EL (cell line): Measurements from ENCODE around the gene ST6GALNAC4.
A peak's percentile ranks its signal among the peaks of the same experiment; 100 is the strongest.

Source experiments
- DNase-seq: peaks from one replicate; pipeline ENCODE4 v3.0.0-alpha.2; 2016

The ST6GALNAC4 gene, protein sequence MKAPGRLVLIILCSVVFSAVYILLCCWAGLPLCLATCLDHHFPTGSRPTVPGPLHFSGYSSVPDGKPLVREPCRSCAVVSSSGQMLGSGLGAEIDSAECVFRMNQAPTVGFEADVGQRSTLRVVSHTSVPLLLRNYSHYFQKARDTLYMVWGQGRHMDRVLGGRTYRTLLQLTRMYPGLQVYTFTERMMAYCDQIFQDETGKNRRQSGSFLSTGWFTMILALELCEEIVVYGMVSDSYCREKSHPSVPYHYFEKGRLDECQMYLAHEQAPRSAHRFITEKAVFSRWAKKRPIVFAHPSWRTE

DNA sequence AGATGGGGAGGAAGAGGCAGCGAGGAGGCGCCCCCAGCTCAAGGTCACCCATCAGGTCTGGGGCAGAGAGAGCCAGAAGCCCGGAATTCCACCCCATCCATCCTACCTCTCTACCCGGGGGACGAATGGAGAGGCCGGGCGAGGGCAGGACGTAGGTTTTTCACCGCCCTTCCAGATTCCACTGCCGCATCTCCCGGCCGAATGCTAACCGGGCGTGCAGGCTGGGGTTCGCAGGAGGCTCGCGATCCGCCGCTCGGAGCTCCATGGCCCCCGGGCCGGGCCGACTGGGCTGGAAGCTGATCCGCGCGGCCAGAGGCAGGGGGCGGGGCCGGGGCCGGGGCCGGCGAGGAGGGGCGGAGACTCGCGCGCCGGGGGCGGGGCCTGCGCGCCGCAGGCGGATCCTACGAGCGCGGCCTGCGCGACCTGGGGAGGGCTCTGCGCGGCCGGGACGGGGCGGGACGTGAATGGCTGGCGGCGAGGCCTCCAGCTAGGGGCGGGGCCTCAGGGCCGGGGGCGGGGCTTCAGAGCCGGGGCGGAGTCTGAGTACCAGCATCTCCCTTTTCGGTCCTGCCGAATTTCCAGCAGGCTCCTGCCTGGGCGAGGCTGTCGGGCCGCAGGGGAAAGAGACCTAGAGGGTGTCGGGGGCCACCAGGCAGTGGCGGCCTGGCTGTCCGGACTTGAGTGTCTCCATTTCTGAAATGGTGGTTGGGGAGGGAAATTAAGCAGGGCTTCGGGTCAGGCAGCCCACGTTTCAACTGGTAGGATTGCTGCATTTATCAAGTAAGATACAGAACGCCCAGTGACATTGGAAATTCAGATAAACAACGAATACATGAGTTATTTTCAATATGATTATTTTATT lies at the start of gene ST6GALNAC4:
Gene ST6GALNAC4 (minus strand): TSS at position 322 of the 862 bp plus-strand sequence. CDS start 622 bp downstream, outside the sequence.
- DNase-seq: peak; percentile 91

DNA sequence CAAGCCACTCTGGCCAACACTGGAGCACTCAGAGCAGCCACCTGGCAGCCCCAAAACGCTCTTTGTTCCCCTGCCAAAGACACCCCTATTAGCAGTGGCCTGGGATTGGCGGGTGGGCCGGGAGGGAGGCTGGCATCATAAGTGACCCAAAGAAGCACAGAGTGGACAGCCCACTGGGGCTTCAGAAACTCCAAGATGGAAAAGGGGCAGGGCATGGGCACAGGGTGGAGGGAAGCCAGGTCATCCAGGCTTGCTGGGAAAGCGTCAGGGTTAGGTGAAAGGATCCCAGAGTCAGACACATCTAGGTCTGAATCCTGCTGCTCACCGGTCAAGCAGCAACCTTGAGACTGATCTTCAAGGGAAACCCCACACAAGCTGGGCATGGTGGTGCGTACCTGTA lies 49.1 kb upstream of the ST6GALNAC4 start:
- no peak for DNase-seq

DNA sequence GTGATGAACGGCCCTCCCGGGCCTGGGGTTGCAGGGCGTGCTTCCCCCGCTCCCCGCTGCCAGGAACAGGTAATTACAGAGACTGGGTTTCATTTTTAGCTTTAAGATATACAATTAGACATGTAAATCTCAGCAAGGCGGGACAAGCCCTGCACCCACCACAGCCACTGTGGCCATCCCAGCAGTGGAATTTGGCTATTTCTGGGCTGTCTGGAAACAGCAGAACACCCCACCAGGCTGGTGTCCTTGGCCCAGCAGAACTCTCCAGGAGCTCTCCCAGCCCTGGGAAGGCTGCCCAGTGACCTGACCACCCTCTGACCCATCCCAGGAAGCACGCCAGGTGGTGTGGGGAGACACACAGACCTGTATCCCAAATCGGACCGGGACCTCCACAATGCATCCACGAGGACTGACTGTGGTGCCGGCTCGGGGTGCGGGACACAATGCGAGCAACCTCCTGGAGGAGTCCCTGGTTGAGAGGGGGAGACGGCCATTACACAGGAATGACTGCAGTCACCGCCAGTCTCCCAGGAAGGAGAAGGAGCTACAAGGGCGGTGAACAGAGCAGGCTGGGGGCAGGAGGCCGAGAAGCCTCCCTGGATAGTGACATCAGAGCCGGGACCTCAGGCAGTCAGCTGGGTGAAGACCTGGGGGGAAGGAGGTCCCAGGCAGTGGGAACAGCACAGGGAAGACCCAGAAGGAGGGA lies 46.7 kb upstream of the ST6GALNAC4 start:
- no peak for DNase-seq

DNA sequence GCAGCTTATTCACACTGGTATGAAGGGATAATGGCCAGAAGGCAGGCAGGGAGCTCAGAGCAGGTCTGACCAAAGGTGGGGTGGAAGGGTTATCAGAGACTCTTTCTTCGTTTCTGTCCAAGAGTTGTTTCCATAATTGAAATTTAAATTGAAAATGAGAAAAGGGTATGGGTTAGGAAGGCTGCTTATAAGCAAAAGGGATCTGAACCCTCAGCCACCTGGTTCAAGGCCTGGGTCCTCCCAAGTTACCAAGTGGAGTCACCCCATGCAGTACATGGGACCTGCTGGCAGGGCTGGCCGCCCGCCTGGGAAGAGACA lies 46.2 kb upstream of the ST6GALNAC4 start:
- DNase-seq: no peak

DNA sequence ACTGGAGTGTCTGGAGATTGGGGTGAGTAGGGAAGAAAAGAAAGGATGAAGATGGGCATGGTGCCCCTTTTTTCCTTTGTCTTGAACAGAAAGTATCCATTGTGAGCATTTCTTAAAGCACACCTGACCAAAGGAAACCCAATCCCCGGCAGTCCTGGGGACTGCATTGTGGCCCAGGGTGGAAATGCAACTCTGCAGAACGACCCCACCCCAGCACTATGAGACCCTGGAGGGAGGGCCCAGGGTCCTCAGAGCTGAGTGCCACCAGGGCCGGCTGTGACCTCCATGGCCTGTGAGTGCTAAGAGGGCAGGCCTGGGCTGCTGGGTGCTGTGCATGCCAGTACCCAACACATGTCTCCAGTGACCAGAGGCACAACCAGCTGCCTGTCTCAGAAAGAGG lies 45.4 kb upstream of the ST6GALNAC4 start:
- DNase-seq: no peak

DNA sequence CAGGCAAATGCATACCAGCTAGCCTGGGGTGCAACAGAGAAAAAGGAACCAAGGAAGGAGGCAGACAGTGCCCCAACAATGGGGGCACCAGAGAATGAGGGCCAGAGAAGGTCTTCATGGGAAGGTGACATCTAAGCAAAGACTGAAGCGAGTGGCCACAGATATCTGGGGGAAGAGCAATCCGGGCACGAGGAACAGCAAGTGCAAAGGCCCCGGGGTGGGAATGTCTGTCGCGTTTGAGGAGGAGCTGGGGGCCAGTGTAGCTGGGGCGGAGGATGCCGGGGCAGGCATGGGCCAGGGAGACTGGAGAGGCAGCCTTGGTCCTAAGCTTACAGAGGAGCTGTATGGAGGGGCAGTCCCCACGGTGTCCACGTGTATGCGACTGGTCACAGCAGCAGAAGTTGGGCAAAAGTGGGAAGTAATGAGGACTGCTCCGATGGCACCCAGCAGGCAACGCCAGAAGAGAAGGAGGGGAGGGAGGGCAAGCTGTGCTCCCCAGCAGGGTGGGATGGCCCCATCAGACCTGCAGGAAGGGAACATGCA lies 44.8 kb upstream of the ST6GALNAC4 start:
- DNase-seq: no peak

DNA sequence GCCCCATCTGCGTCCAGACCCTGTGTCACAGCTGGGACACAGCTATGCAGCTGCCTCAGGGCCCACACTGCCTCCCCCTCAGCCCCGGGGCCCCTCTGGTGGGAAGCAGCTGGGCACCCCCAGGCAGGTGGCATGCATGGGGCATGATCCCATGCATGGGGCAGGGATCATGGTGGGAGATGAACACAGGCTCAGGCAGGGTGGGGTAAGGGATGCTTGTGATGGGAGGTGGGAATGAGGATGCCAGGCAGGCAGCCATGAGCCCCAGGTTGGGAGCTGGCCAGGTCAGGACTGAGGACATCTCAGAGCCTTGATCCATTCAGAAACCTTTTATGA lies 44.3 kb upstream of the ST6GALNAC4 start:
- no peak for DNase-seq

DNA sequence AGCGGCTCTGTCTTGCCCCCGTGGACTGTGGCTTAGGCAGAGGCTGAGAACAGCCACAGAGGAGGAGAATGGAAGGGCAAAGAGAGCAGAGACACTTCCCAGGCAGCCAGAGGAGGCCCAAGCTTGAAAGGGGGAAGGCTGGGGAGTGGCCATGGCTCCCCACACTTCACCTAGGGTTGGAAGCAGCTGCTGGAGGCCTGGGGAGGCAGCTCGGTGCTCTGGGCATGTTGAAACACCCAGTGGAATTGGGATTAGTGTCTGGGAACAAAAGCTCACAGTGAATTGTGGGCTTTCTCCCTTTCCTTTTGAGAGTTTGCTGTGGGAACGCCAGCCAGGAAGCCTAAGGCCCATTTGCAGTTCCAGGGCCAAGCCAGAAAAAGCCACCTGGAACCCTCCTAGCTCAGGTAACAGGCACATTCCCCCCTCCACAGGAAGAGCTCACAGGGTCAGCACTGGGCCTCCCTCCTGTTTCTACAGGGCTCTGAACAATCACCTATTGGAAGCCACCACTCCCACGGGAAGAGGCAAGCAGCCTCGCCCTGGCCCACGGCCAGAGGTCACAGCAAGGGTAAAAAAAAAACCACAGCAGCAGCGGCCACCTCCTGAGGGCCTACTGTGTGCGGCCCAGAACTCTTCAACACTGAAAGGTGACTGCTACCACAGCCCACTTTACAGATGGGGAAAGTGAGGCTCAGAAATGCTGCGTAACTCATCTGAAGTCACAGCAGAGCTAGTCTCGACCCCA lies 43.7 kb upstream of the ST6GALNAC4 start:
- no peak for DNase-seq

DNA sequence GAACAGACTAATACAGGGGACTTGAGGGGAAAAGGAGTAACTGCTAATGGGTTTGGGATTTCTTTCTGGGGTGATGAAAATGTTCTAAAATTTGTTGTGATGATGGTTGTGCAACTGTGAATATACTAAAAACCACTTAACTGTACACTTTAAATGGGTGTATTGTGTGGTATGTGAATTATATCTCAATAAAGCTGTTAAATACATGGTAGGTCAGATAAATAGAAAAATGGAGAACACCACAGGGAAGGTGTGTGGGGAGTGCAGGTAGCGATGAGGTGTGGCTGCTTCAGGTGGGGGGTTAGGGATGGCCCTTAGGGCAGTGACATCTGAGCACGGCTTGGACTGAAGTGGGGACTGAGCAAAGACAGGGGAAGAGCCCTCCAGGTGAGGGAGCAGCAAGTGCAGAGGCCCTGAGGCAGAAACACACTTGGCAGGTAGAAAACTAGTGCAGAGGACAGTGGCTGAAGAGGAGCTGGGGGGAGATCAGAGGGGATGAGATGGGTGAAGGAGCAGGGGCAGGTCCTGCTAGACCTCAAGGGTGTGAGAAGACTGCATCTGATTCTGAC lies 43.1 kb upstream of the ST6GALNAC4 start:
- DNase-seq: no peak

DNA sequence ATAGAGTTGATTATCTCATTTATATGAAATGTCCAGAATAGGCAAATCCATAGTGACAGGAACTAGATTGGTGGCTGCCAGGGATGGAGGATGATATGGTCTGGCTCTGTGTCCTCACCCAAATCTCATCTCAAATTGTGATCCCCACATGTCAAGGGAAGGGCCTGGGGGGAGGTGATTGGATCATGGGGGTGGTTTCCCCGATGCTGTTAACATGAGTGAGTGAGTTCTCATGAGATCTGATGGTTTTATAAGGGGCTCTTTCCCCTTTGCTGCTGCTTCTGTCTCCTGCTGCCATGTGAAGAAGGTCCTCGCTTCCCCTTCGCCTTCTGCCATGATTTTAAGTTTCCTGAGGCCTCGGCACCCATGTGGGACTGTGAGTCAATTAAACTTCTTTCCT lies 42.6 kb upstream of the ST6GALNAC4 start:
- DNase-seq: no peak

DNA sequence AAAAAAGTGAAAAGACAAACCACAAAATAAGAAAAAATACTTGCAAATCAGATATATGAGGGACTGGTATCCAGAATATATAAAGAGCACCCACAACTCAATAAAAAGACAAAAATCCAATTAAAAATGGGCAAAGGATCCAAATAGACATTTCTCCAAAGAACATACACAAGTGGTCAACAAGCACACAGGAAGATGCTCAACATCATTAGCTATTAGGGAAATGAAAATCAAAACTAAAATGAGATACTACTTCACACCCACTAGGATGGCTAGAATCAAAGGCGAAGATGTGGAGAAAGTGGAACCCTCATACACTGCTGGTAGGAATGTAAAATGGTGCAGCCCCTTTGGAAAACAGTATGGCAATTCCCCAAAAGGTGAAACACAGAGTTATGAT lies 41.9 kb upstream of the ST6GALNAC4 start:
- no peak for DNase-seq

DNA sequence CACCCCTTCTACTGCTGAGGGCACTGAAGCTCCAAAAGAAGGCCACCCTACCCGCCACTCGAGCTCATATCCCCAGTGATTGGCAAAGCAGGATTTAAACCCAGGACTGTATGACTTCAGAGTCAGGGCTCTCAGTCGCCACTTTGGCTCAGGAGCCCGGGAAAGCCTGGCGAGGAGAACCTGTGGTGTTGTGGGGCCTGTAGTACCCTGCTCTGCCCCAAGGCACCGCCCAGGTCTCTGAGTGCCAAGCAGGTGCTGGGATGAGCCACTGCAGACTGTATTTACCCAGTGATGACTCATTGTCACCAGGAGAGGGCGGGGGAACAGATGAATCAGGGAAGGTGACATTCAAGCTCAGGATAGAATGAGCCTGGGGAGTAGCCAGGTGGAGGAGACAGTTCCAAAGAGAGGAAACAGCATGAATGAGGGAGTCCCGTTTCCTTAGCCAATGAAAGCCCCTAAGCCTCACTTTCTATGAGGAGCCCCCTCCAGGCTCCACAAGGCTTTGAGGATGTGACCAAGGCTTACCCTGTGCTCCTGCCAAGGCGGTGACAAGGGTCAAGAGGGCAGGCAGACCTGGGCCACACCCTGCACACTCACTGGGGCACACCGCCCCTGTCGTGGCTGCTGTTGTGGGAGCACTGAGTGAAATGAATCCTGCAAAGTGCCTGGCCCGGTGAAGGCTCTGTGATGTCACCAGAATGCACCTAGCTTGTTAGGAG lies 38.6 kb upstream of the ST6GALNAC4 start:
- peak; percentile 29 for DNase-seq

DNA sequence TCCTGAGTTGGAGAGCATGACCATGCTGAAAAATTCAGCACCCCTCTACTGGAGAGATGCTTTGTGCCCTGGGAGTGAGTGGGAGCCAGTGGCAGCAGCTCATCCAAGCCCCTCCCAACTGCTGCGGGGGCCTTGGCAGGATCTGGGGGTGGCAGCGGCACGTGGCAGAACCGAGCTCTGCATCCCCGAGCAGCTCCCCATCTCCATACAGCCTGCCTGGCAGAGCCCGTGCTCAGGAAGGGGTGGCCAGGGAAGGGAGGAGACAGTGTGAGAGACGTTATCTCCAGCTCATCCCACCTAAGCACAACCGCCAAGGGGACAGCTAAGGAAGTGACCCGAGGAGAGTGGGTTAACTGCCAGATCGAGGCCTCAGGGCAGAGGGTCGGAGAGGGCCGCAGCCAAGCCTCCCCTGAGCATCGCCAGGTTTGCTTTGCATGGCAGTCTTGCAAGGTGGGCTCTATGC lies 38.0 kb upstream of the ST6GALNAC4 start:
- DNase-seq: no peak

DNA sequence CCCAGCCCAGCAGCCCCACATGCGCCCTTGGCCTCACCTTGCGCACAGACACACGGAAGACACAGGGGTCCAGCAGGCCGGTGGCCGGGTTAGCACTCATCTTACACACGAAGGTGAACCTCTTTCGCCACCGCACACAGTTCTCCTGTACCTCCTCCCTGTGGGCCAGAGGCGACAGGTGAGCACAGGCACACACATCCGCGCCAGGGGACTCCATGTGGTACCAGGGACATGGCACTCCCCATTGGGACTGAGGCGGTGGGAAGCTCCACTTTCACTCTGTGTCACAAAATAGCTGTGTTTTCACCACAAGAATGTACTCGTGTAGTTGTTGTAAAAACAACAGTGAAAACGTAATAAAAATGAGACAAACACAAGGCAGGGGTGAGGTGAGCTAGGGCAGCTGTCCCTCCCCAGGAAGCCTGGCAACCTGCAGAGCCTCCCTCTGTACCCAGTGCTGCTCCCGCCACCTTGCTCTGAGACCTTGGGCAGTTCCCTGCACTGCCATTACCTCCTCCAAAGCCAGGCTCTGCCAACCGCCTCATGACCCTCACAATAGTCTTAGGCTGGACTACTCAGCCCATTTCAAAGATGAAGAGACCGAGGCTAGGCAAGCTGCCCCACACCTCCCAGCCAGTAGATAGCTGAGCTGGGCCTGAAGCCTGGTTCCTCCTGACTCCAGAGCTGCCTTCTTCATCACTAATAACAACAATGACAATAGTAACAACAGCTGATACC lies 37.1 kb upstream of the ST6GALNAC4 start:
- DNase-seq: no peak

DNA sequence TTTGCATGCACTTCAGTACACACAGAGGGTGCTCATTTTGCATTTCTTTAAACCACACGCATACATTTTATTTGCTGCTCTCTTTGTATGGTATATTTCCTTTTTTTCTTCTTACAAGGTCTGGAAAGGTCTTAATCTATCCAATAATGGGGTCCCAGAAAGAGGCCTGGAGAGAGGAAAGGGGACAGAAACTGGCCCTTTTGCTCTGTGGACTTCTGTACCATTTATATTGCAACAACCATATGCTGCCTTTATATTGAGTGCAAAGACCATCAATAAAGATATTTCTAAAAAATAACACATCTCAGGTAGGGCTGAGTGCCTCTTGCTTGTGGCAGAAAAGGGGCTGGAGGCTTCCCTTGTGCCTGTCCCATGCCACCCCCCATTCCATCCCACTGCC lies 36.3 kb upstream of the ST6GALNAC4 start:
- no peak for DNase-seq

DNA sequence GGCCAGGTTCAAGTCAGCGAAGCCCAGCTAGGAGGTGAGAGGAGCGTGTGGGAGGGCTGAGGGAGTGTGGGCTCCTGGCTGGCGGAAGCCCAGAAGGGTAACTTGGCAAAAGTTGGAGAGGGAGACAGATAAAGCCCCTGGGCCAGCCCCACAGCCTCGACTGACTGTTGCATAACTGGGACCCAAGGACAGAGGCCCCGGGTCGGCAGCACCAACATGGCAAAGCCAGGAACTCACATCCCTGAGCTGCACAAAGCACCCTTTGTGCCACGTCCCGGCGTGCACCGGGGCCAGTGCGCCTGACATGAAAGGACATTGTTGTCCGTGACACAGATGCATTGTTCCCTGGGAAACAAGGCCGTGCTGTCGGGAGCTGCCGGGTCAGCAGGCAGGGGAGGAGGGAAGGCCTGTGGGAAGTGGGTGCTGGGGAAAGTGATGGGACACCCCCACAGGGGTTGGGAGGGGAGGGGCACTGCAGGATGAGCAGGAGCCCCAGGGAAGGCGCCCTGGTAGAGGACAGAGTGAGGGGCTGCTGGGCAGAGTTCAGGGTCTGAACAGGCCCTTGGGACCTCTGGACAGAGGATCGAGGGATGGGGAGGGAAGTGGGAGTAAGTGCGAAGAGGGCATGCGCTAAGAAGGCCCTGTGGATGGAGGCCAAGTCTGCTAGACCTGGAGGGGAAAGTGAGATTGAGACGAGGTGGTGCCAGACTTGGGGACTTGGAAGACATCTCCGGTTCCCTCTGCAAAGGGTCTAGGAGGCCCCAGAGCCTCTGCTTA lies 33.9 kb upstream of the ST6GALNAC4 start:
- DNase-seq: no peak

DNA sequence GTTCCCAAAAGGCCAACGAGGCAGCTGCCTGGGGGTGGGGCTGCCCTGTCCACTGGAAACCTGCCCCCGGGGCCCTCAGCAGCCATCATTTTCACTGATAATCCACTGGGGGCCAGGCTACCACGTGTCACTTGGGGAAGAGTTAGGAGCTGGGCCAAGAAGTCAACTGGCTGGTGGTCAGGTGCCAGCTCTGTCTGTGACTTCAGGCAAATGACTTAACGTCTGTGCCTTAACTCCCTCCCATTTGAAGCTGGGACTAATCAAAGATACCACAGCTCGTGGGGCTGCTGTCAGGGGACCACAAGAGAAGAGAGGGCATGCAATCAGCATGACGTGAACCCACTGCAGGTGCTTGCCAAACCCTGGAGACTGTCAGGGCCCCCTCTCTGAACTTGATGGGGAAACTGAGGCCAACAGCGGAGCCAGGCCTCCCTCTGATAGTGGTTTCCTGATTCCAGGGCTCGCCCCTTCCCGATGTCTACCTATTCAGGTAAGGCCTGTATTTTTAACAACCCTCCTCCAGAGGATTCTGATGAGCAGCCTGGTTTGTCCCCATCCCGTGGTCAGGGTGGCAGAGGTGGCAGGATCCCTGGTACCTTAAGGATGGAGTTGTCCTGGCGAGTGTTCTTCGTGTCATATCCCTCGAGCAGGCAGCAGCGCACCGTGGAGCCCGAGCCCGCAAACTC lies 33.1 kb upstream of the ST6GALNAC4 start:
- DNase-seq: no peak

DNA sequence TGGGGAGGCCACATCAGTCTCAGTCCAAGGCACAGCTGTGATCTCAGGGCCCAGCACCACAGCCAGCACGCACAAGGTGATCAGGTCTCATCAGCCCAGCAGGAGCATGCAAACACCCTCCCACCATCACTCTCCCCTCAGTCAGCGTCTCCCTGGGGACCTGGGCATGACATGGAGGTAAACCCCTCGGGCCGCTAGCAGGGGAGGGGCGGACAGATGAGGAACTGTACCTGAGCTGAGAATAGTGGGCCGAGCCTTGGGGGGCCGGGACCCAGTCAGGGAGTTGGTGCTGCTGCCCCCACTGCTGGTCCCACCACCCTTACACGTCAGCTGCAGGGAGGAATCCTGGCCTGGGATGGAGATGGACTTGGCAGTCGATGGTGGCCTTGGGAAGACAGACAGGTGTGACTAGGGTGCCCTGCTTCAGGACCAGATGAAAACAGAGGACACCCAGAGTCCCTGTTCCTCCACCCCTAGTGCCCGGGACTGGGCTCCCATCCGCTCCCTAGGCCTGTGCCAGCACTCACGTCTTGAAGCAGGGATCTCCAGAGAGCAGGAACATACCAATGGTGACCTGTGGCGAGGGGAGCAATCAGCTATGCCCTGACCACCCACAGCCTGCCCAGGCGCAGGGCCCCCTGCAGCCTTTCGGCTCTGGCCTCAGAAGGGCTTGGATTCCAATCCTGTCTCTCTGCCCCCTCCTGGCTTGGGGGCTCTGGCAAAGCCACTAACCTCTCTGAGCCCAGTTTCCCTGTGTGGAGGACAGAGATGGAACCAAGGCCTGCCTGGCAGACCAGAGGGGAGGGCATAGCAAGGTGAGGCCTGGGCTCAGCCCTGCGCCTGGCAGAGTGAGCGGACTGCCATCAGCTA lies 31.2 kb upstream of the ST6GALNAC4 start:
- DNase-seq: no peak

DNA sequence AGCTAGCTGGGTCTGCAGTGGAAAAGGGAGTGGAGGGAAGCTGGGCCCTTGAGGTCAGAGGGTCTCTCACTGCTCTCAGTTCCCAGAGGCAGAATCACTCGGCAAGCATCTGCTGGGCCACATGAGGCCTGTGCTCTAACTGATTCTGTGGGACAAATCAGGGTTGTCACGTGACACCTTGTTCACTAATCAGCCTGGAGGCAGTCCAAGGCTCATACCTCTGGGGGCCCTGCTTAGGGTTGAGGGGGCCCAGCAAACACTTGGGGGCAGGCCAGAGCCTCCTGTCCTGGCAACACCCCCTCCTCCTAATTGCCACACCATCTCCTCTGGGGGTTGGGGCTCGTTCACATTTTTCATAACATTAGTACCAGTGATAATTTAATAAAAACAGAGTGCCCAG lies 29.9 kb upstream of the ST6GALNAC4 start:
- DNase-seq: no peak
